Smooth muscle cell (in vitro differentiated cells): ENCODE results near the gene OCA2. TPM values are rescaled to one million over a fixed set of nuclear protein-coding genes. Genes with fewer than 3 reads are reported as not detected.

Experiments used
- DNase-seq: peaks from one replicate; lab custom pipeline; 2025; ENCODE audit not compliant: unreplicated experiment; lab: John Stamatoyannopoulos, UW
- H2AFZ ChIP-seq: fragments of 200-600 bp; sonication (generic); 2 replicates; pipeline ENCODE4 v1.6.0; 2016; ENCODE audit warnings: antibody characterized with exemption, low read depth, mild to moderate bottlenecking
- H3F3A ChIP-seq: fragments of 200-600 bp; sonication (generic); 2 replicates; pipeline ENCODE4 v1.6.0; 2017; ENCODE audit warnings: antibody characterized with exemption, low read depth
- H3K27ac ChIP-seq: fragments of 200-600 bp; sonication (generic); 2 replicates; pipeline ENCODE4 v1.5.1; 2016; ENCODE audit warnings: low read depth, mild to moderate bottlenecking
- H3K27me3 ChIP-seq: fragments of 200-600 bp; sonication (generic); 2 replicates; pipeline ENCODE4 v1.6.1; 2016; ENCODE audit warnings: low read depth, mild to moderate bottlenecking
- H3K36me3 ChIP-seq: fragments of 200-600 bp; sonication (generic); 2 replicates; pipeline ENCODE4 v1.5.1; 2016; ENCODE audit warnings: low read depth
- H3K4me1 ChIP-seq: fragments of 200-600 bp; sonication (generic); 2 replicates; pipeline ENCODE4 v1.5.1; 2016; ENCODE audit warnings: low read depth
- H3K4me2 ChIP-seq: fragments of 200-600 bp; sonication (generic); 2 replicates; pipeline ENCODE4 v1.6.0; 2016; ENCODE audit warnings: mild to moderate bottlenecking
- H3K4me3 ChIP-seq: fragments of 200-600 bp; sonication (generic); 2 replicates; pipeline ENCODE4 v1.5.1; 2016; ENCODE audit warnings: mild to moderate bottlenecking
- H3K79me2 ChIP-seq: fragments of 200-600 bp; sonication (generic); 2 replicates; pipeline ENCODE4 v1.6.0; 2016; ENCODE audit warnings: low read depth, mild to moderate bottlenecking
- H3K9ac ChIP-seq: fragments of 200-600 bp; sonication (generic); 2 replicates; pipeline ENCODE4 v1.6.0; 2016; ENCODE audit warnings: low read depth
- H3K9me3 ChIP-seq: fragments of 200-600 bp; sonication (generic); replicated peaks from 2 replicates; pipeline ENCODE4 v1.5.1; 2016; ENCODE audit warnings: low read depth
- H4K20me1 ChIP-seq: fragments of 200-600 bp; sonication (generic); 2 replicates; pipeline ENCODE4 v1.6.0; 2016; ENCODE audit warnings: low read depth
- CTCF ChIP-seq: fragments of 200-600 bp; sonication (generic); IDR thresholded peaks from 2 replicates; pipeline ENCODE4 v1.5.1; 2017; ENCODE audit warnings: borderline replicate concordance, mild to moderate bottlenecking, antibody characterized with exemption; ENCODE audit not compliant: insufficient read depth, poor library complexity, severe bottlenecking
- WGBS: methylation state at CpG from one replicate; pipeline ENCODE4 v1.1.7; 2016; ENCODE audit warnings: low lambda C conversion rate; 5-methylcytosine and 5-hydroxymethylcytosine counted together
- polyA plus RNA-seq: library from polyadenylated mRNA; unstranded; fragments of >200 nt; fragmentation: Nextera tagmentation; extraction: Ambion mirVana; gene quantifications from 2 replicates; pipeline ENCODE4 v1.2.1, GENCODE V29; 2016
- total RNA-seq: library from RNA; depleted of rRNA; stranded (reverse); fragments of >200 nt; gene quantifications from 2 replicates; pipeline ENCODE4 v1.2.3, GENCODE V29; 2014

OCA2 gene
- total and polyA plus RNA-seq, 2 experiments from 2014 or later, result 0.16 TPM; not detected in 1

DNA sequence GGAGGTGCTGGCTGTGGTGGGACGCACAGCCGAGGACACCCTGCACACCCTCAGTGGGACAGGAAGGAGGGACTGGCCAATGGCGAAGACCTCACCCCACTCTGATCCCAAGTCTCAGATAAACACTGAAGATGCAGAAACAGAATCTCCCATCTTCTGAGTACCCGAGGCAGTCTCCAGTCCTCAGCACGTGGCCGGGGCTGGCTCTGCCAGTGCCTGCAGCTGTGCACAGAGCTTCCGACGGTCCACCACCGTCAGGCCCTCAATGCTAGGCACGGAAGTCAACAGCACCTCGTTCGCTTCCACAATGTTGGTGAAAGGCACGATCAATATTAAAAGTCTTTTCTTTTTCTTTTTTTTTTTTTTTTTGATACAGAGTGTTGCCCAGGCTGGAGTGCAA lies 16.8 kb upstream of the OCA2 start:
- Histone ChIP-seq H3K4me1 (no peaks in the 10 kb centered on the region), H2AFZ (no peak overlapping the region), H3K79me2 (no peaks in the 10 kb centered on the region), H3K4me2 (no peak overlapping the region), H3K27ac (no peak overlapping the region), H3K27me3 (no peaks in the 10 kb centered on the region), H3K9me3 (no peaks in the 10 kb centered on the region), H3K9ac (no peak overlapping the region), H3K36me3 (peaks cover 7% of the 10 kb centered on the region), H3K4me3 (no peak overlapping the region), H4K20me1 (peaks cover 13% of the 10 kb centered on the region), H3F3A (no peaks in the 10 kb centered on the region)
- DNase-seq, result no peak
- 90% methylated on average over 13 of the region's 13 CpGs for WGBS
- no peak for TF ChIP-seq CTCF

- no peak for DNase-seq
- H3K9ac ChIP-seq, result no peak overlapping the region
- no peak overlapping the region for H3K27ac ChIP-seq
- H3K9me3 ChIP-seq, result no peaks in the 10 kb centered on the region
- no peaks in the 10 kb centered on the region for H3K4me1 ChIP-seq
- H3K79me2 ChIP-seq, result no peaks in the 10 kb centered on the region
- no peak overlapping the region for H3K4me2 ChIP-seq
- WGBS, result 93% methylated on average over 23 of the region's 23 CpGs
- peaks cover 13% of the 10 kb centered on the region for H4K20me1 ChIP-seq
- H3K4me3 ChIP-seq, result no peak overlapping the region
- H3F3A ChIP-seq, result no peaks in the 10 kb centered on the region
- H3K36me3 ChIP-seq, result peaks cover 8% of the 10 kb centered on the region
- H2AFZ ChIP-seq, result no peak overlapping the region
- no peak for TF ChIP-seq CTCF
- H3K27me3 ChIP-seq, result no peaks in the 10 kb centered on the region
These were observed 15.9 kb upstream of the OCA2 start for GRCh38 chr15:28114721-28115622.

DNA sequence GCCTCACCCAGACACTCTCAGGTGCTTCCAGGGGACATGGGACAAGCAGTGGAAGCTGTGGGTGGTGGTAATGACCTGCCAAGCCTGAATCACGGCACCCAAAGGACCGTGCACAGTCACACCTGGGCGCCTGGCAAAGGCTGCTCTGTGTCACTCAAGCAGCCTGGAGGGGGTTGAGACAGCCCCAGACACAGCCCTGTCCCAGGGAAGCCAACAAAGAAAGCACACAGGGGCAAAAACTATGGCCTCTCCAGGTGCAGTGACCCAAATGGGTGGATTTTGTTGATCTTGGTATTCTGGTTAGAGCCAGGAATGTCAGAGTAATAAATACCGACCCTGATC lies 15.0 kb upstream of the OCA2 start:
- H3K27ac ChIP-seq, result no peak overlapping the region
- H3K27me3 ChIP-seq, result no peaks in the 10 kb centered on the region
- H3K4me1 ChIP-seq, result no peaks in the 10 kb centered on the region
- H3K36me3 ChIP-seq, result peaks cover 8% of the 10 kb centered on the region
- no peaks in the 10 kb centered on the region for H3F3A ChIP-seq
- no peaks in the 10 kb centered on the region for H3K9me3 ChIP-seq
- 97% methylated on average over 4 of the region's 4 CpGs for WGBS
- no peak overlapping the region for H3K4me3 ChIP-seq
- TF ChIP-seq CTCF, result no peak
- H4K20me1 ChIP-seq, result peaks cover 13% of the 10 kb centered on the region
- H3K79me2 ChIP-seq, result no peaks in the 10 kb centered on the region
- H3K4me2 ChIP-seq, result no peak overlapping the region
- no peak overlapping the region for H2AFZ ChIP-seq
- DNase-seq, result no peak
- H3K9ac ChIP-seq, result no peak overlapping the region
